ENCODE data around the gene PHTF2. TPM values are rescaled to one million over a fixed set of nuclear protein-coding genes. Genes with fewer than 3 reads are reported as not detected.
"Not testable (repeated sequence)": the region's sequence is repeated elsewhere in the genome, so short reads cannot be mapped to it uniquely, and the experiment has no call there.

PHTF2 gene
- total RNA-seq, 1 donor from 2014 or later = 22.1 TPM

DNA sequence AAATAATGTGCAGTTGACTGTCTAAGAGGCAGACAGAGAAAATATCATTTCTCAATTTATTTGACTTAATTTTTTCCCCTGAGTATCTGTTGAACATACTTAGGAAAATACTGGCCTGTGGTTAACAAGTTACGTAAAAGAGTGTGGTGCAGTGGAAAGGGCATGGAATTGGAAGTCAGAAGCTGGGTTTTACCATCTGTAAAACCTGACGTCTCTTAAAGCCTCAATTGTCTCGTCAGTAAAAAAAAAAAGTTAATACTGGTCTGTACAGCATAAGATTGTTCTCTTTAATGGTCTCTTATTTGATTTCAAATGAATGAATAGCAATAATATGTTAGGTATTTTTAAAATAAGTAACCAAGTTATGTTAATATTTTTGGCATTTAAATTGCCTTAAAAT is 67.8 kb downstream of the PHTF2 start:
- Histone ChIP-seq H3K4me1 (peaks cover 24% of the 10 kb centered on the region), H3K4me3 (no peak overlapping the region), H3K36me3 (peaks cover 3% of the 10 kb centered on the region), H3K27me3 (ENCODE audit: low read depth) (no peaks in the 10 kb centered on the region), H3K27ac (replicated peaks) (no peak overlapping the region), H3K9me3 (replicated peaks) (peaks cover 7% of the 10 kb centered on the region)
- DNase-seq = no peak
- TF ChIP-seq, protein P1, sequence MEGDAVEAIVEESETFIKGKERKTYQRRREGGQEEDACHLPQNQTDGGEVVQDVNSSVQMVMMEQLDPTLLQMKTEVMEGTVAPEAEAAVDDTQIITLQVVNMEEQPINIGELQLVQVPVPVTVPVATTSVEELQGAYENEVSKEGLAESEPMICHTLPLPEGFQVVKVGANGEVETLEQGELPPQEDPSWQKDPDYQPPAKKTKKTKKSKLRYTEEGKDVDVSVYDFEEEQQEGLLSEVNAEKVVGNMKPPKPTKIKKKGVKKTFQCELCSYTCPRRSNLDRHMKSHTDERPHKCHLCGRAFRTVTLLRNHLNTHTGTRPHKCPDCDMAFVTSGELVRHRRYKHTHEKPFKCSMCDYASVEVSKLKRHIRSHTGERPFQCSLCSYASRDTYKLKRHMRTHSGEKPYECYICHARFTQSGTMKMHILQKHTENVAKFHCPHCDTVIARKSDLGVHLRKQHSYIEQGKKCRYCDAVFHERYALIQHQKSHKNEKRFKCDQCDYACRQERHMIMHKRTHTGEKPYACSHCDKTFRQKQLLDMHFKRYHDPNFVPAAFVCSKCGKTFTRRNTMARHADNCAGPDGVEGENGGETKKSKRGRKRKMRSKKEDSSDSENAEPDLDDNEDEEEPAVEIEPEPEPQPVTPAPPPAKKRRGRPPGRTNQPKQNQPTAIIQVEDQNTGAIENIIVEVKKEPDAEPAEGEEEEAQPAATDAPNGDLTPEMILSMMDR (IDR thresholded peaks at IDR 0.05; ENCODE audit: borderline replicate concordance) = no peak
- intact Hi-C loops (cut with micrococcal nuclease) = no loop called here

DNA sequence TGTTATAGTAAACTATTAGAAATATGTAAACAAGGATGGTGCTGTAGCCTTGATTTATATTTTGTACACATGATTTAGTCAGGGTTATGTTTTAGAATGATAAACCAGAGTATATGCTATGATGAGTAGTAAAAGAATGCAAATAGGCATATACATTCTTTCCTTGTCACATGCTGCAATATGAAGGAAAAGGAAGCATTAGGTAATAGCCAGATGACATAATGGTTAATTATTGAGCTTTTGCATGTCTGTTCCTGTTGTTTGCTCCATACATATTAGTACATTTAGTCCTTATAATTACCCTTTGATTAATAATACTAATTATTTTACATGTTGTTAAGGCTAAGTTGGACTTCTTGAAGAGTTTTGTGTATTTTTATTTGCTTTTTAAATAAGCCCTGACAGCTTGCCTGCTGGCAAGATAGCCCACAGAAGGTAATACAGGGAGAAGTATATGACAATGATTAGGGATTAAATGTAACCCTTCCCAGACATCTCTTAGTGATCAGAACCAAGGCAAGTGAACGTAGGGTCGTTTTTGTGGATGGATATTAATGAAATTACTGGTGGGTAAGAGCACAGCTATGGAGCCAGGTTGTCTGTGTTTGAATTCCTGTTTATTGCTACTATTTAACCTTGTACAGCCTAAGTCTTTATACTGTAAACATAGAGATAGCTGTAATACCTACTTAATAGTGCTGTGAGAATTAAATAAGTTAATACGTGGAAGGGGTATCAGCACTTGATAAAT is 68.4 kb downstream of the PHTF2 start:
- no peak overlapping the region for H3K4me3 ChIP-seq
- H3K4me1 ChIP-seq = peaks cover 24% of the 10 kb centered on the region
- no peak overlapping the region for H3K27ac ChIP-seq (replicated peaks)
- peaks cover 7% of the 10 kb centered on the region for H3K9me3 ChIP-seq (replicated peaks)
- peaks cover 3% of the 10 kb centered on the region for H3K36me3 ChIP-seq
- no peak for DNase-seq
- intact Hi-C loops (cut with micrococcal nuclease) = no loop called here
- no peaks in the 10 kb centered on the region for H3K27me3 ChIP-seq (ENCODE audit: low read depth)
- TF ChIP-seq, protein P1 (IDR thresholded peaks at IDR 0.05; ENCODE audit: borderline replicate concordance) = no peak

DNA sequence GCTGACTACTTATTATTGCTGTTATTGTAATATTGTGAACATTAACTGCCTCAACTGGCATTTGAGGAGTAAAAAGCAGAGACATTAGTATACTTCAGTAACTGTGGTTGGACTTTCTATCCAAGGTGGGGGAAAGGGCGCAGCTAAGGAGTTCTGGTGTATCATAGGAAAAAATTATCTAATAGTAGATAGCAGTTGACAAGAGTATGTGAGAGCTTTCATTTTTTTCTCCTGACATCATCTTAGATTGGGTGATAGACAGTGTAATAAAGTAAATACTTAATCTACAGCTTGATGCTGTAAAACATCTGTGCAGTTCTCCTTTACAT is 68.9 kb downstream of the PHTF2 start:
- H3K27me3 ChIP-seq (ENCODE audit: low read depth) = no peaks in the 10 kb centered on the region
- H3K9me3 ChIP-seq (replicated peaks) = peaks cover 7% of the 10 kb centered on the region
- intact Hi-C loops (cut with micrococcal nuclease) = no loop called here
- H3K4me3 ChIP-seq = no peak overlapping the region
- peaks cover 3% of the 10 kb centered on the region for H3K36me3 ChIP-seq
- no peak for DNase-seq
- TF ChIP-seq, protein P1 (IDR thresholded peaks at IDR 0.05; ENCODE audit: borderline replicate concordance) = no peak
- peaks cover 22% of the 10 kb centered on the region for H3K4me1 ChIP-seq
- H3K27ac ChIP-seq (replicated peaks) = no peak overlapping the region

DNA sequence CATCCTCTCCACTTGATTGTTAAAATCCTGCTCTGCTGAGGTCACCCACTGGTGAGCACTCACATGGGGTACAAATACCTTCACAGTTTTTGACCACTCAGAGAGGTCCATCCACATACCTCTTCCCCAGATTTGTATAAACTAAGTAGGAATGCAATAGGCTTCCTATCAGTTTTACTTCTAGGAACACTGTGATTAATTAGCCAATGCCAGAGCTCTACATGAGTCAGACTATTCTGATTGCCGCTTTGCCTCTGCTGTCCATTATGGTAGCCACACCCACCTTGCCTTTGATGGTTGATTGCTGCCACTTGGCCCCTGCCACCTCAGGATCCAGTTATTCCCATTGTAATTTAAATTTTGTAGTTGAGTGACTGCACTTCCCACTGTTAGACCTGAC is 73.7 kb downstream of the PHTF2 start:
- H3K27me3 ChIP-seq (ENCODE audit: low read depth); H3K9me3 ChIP-seq (replicated peaks); intact Hi-C loops (cut with micrococcal nuclease); H3K4me3 ChIP-seq; DNase-seq; H3K4me1 ChIP-seq; H3K27ac ChIP-seq (replicated peaks): not testable (repeated sequence)
- H3K36me3 ChIP-seq = peaks cover 11% of the 10 kb centered on the region

DNA sequence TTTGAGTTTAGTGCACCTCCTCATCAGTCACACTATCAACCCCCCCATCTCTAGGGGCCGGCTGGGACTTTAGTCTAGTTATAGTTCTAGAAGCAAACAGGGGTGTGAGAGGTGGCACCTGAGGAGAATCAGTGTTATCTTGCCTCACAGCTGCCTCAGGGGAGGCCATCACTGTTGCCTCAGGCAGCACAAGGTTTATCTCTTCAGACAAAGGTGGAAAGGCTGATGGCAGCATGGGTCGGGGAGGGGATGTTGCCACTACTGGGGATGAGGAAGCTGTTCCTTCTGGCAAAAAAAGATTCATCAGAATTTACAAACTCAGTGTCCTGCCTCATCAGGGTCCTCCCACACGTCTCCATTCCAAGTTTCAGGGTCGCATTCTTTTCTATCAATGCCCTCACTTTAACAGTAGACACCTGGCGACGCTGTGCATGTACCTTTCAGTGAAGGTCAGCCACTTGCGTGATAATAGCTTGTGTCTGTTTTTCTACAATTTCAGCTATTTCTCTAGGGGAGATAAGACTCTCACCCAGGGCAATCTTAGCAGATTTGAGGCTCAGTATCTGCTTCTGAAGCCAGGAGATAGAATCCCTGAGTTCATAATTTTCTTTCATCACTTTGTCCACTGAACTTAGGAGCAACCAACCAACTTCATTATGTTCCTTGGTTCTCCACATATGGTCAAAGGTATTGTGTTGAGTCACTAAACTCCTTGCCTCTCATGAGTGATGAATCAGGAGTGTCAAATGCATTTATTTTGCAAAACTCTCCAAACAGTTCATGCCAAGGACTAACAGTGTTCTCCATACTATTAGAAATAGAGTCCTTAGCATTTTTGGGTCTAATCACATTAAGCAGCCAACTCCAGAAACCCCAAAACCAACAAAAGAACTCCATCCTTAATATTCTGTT is 75.1 kb downstream of the PHTF2 start:
- H3K27ac ChIP-seq (replicated peaks); H3K4me1 ChIP-seq; H3K9me3 ChIP-seq (replicated peaks); intact Hi-C loops (cut with micrococcal nuclease); H3K4me3 ChIP-seq; H3K27me3 ChIP-seq (ENCODE audit: low read depth); DNase-seq: not testable (repeated sequence)
- peaks cover 11% of the 10 kb centered on the region for H3K36me3 ChIP-seq

DNA sequence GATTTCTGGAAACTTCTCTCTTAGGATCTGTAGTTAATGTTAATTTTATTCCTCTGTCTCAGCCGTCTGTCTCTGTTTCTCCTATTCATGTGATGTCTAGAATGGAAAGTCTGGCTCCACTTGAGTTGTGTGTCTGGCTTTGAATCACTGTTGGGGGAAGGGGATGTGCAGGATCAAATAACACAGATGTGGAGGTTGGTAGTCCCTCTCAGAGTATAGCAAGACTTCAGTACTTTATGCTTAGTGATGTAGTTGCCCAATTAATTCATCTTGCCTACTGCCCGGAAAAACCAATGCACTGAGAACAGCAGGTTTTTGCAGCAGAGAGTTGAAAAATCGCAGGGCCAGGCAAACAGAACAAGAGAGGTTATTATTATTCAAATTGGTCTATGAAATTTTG is 79.2 kb downstream of the PHTF2 start:
- Histone ChIP-seq H3K27ac (replicated peaks) (no peak overlapping the region), H3K4me1 (peaks cover 4% of the 10 kb centered on the region), H3K9me3 (replicated peaks) (no peaks in the 10 kb centered on the region), H3K36me3 (peaks cover 7% of the 10 kb centered on the region), H3K4me3 (no peak overlapping the region), H3K27me3 (ENCODE audit: low read depth) (no peaks in the 10 kb centered on the region)
- intact Hi-C loops (cut with micrococcal nuclease) = no loop called here
- no peak for DNase-seq
- TF ChIP-seq, protein P1 (IDR thresholded peaks at IDR 0.05; ENCODE audit: borderline replicate concordance) = no peak

Data from left ventricle myocardium inferior (tissue), 1 donor.